ENCODE data around the gene ESRRG. TPM values are rescaled to one million over a fixed set of nuclear protein-coding genes. Genes with fewer than 3 reads are reported as not detected.

ESRRG gene
- total RNA-seq, 2 experiments from 2014 or later: not detected

DNA sequence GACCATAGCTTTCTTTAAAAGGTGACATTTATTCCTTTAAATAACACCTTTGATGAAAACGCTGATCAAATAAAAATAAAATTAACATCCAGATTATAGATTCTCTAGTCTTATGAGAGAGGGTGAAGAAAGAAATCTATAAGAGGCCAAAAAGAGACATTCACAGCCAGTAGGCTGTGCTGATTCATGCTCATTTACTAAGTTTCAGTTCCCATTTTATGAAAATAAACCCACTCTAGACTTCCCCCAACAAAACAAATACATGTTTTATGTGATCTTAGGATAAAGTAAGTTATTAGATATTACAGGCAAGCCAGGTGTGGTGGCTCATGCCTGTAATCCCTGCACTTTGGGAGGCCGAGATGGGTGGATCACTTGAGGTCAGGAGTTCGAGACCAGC lies 21.1 kb downstream of the ESRRG start:
- H3K36me3 Mint-ChIP-seq (ENCODE audit: low read depth): no peaks in the 10 kb centered on the region
- H3K9me3 Mint-ChIP-seq (ENCODE audit: low read depth): no peaks in the 10 kb centered on the region
- DNase-seq (no peak), ATAC-seq (no peak)
- no peaks in the 10 kb centered on the region for H3K27me3 Mint-ChIP-seq
- intact Hi-C loops (cut with DNase I, micrococcal nuclease): no loop called here
- H3K27ac Mint-ChIP-seq: no peak overlapping the region
- H3K4me3 Mint-ChIP-seq: no peak overlapping the region
- POLR2A ChIA-PET: no interaction called here
- CTCF ChIA-PET: no interaction called here
- no peaks in the 10 kb centered on the region for H3K4me1 Mint-ChIP-seq

DNA sequence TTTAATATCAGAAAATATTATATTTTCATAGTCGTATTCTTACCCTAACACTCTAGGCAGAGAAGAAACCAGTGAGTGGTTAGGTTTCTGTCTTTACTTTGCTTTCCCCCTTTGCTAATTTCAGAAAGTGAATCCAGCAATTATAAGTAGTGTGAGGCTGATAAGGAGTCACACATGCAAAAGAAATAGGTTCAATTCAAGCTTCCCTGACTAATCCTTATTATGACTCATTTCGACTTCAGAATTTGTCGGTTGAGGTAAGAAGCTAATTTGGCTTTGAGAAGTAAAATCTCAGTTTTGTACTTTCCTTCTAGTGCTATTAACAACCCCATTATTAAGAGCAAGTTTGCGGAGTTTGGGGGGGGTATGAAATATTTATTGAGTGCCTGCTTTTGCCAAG lies 22.4 kb downstream of the ESRRG start:
- POLR2A ChIA-PET: no interaction called here
- H3K36me3 Mint-ChIP-seq (ENCODE audit: low read depth): no peaks in the 10 kb centered on the region
- H3K9me3 Mint-ChIP-seq (ENCODE audit: low read depth): no peaks in the 10 kb centered on the region
- H3K27me3 Mint-ChIP-seq: no peaks in the 10 kb centered on the region
- CTCF ChIA-PET: interaction anchor here (1.1 kb wide), 1 partner anchor 21 kb away, joined by 3 read pairs; no protein-coding TSS in a partner anchor
- no peaks in the 10 kb centered on the region for H3K4me1 Mint-ChIP-seq
- DNase-seq (no peak), ATAC-seq (no peak)
- no peak overlapping the region for H3K27ac Mint-ChIP-seq
- intact Hi-C loops (cut with DNase I, micrococcal nuclease): no loop called here
- H3K4me3 Mint-ChIP-seq: no peak overlapping the region

DNA sequence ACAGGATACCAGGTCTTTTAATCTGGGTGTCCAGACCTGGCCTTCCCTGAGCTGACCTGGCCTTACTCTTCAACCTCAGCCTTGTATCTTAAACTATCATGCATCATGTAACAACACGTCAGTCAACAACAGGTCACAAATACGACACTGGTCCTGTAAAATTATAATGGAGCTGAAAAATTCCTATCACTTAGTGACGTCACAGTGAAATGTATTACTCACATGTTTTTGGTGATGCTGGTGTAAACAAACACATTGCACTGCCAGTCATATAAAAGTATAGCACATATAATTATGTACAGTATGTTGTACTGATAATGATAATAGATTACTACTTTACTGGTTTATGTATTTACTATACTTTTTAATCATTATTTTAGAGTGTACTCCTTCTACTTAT lies 31.5 kb downstream of the ESRRG start:
- Mint-ChIP-seq H3K27ac (no peak overlapping the region), H3K36me3 (ENCODE audit: low read depth) (no peaks in the 10 kb centered on the region), H3K27me3 (no peaks in the 10 kb centered on the region), H3K4me1 (no peaks in the 10 kb centered on the region), H3K9me3 (ENCODE audit: low read depth) (no peaks in the 10 kb centered on the region), H3K4me3 (no peak overlapping the region)
- ChIA-PET POLR2A (no interaction called here), CTCF (no interaction called here)
- intact Hi-C loops (cut with DNase I, micrococcal nuclease): no loop called here
- ATAC-seq (no peak), DNase-seq (no peak)

DNA sequence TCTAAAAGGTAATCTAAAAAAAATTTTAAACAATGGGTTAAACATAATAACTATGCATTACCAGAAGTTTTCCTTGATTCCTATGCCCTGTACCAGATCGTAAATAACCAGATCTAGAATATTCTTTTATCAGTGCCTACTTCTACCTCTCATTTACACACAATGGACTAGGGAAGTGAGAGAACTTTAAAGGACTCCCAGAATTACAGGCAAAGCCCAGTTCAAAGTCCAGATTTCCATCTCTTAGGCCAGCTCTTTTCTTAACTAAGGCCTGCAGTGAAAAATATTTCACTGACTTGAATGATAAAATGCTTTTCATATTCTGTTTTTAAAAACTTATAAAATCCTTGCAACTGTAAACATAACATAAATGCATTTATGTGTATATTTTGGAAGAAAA lies 32.6 kb downstream of the ESRRG start:
- no peak overlapping the region for H3K27ac Mint-ChIP-seq
- DNase-seq (no peak), ATAC-seq (no peak)
- no peaks in the 10 kb centered on the region for H3K4me1 Mint-ChIP-seq
- H3K36me3 Mint-ChIP-seq (ENCODE audit: low read depth): no peaks in the 10 kb centered on the region
- POLR2A ChIA-PET: no interaction called here
- no peak overlapping the region for H3K4me3 Mint-ChIP-seq
- H3K27me3 Mint-ChIP-seq: no peaks in the 10 kb centered on the region
- CTCF ChIA-PET: no interaction called here
- intact Hi-C loops (cut with DNase I, micrococcal nuclease): no loop called here
- no peaks in the 10 kb centered on the region for H3K9me3 Mint-ChIP-seq (ENCODE audit: low read depth)

GRCh38 chr1:216688127-216688657 lies 35.0 kb downstream of the ESRRG start:
- Mint-ChIP-seq H3K4me1 (no peaks in the 10 kb centered on the region), H3K27me3 (no peaks in the 10 kb centered on the region), H3K9me3 (ENCODE audit: low read depth) (no peaks in the 10 kb centered on the region), H3K4me3 (no peak overlapping the region), H3K27ac (no peak overlapping the region), H3K36me3 (ENCODE audit: low read depth) (no peaks in the 10 kb centered on the region)
- DNase-seq: no peak
- POLR2A ChIA-PET: no interaction called here
- ATAC-seq: no peak
- intact Hi-C loops (cut with DNase I, micrococcal nuclease): no loop called here
- CTCF ChIA-PET: interaction anchor here (0.6 kb wide), 1 partner anchor 143 kb away, joined by 3 read pairs; no protein-coding TSS in a partner anchor

DNA sequence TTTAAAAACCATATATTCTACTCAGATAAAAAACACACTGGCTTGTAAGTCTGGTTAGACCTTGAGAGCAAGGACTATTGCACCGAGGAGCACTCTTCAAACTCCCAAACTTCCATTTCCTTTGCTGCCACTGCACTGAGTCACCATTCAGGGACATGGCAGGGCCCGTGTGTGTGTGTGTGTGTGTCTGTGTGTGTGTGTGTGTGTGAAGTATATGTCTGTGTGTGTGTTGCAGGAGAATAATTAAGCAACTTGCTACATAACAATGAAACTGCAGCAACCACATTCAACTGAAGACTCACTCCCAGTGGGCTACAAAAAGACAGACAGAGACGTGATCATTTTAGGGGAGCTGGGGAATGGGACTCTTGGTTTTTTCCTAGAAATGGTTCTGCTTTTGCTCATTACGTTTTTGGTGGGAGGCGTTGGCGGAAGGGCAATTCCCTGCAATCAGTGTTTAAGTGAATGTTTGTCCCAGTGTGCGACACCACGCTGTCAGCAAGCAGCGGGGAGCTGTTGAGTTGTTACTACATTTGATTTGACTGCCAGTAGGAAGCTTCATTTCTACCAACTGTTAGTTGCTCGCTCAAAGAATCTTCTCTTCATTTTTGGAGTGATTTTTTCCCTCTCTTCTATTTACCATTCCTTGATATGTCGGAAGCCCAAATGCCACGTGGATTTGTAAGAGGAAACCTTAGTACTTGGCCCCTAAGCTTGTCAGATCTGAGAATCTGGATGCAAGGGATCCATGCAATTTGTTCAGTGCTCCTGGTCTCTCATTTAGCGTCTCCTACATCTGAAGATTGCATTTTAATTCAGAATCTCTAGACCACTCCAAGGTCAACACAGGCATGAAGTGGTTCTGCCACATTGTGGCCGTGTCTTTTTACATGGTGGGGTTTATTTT lies 36.1 kb downstream of the ESRRG start:
- POLR2A ChIA-PET: no interaction called here
- CTCF ChIA-PET: no interaction called here
- Mint-ChIP-seq H3K9me3 (ENCODE audit: low read depth) (no peaks in the 10 kb centered on the region), H3K4me1 (no peaks in the 10 kb centered on the region), H3K4me3 (no peak overlapping the region), H3K36me3 (ENCODE audit: low read depth) (no peaks in the 10 kb centered on the region), H3K27ac (no peak overlapping the region), H3K27me3 (no peaks in the 10 kb centered on the region)
- intact Hi-C loops (cut with DNase I, micrococcal nuclease): no loop called here
- no peak for DNase-seq
- no peak for ATAC-seq

DNA sequence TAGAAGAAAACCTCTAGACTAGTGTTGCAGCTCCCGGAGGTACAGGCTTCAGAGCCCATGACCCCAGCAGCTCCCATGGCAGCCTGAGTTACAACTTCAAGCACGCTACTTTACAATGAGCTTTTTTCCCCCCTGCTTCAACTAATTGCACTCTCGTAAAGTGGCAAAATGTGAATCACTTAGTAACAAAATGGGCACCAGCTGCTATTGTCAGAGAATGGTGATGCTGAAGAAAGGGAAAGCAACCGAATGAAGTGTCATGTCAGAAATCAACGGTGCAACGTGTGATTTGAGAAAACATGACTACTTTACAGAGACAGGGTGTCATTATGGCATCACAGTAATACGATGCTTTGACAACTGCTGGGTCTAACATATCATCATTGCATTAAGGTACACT lies 40.5 kb downstream of the ESRRG start:
- ATAC-seq: no peak
- no peak overlapping the region for H3K27ac Mint-ChIP-seq
- CTCF ChIA-PET: interaction anchor here (0.7 kb wide), 1 partner anchor 88 kb away, joined by 3 read pairs; no protein-coding TSS in a partner anchor
- intact Hi-C loops (cut with DNase I, micrococcal nuclease): no loop called here
- peaks cover 2% of the 10 kb centered on the region for H3K9me3 Mint-ChIP-seq (ENCODE audit: low read depth)
- no peak for DNase-seq
- H3K4me3 Mint-ChIP-seq: no peak overlapping the region
- no peaks in the 10 kb centered on the region for H3K4me1 Mint-ChIP-seq
- no peaks in the 10 kb centered on the region for H3K36me3 Mint-ChIP-seq (ENCODE audit: low read depth)
- POLR2A ChIA-PET: no interaction called here
- no peaks in the 10 kb centered on the region for H3K27me3 Mint-ChIP-seq

DNA sequence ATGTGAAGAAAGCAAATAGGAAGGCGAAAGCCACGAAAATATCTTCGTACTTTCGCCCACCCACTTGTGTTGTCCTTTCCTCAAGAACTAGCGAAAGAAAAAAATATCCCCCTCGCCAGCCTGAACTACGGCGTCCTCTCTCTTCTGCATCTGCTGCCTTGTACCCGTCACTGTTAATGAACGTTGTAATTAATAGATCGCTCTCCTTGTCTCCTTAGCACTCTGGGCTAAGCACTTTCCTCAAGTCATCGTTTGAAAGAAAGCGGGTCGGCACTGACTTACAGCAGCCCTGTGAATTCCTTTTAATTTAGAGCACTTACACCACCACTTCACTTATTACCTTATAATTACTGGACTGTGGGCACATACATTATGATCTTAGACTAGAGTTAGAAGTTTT lies 44.1 kb downstream of the ESRRG start:
- H3K27ac Mint-ChIP-seq: no peak overlapping the region
- DNase-seq (no peak), ATAC-seq (no peak)
- no peaks in the 10 kb centered on the region for H3K36me3 Mint-ChIP-seq (ENCODE audit: low read depth)
- no peaks in the 10 kb centered on the region for H3K27me3 Mint-ChIP-seq
- peaks cover 4% of the 10 kb centered on the region for H3K9me3 Mint-ChIP-seq (ENCODE audit: low read depth)
- ChIA-PET POLR2A (no interaction called here), CTCF (no interaction called here)
- intact Hi-C loops (cut with DNase I, micrococcal nuclease): no loop called here
- H3K4me1 Mint-ChIP-seq: no peaks in the 10 kb centered on the region
- no peak overlapping the region for H3K4me3 Mint-ChIP-seq

DNA sequence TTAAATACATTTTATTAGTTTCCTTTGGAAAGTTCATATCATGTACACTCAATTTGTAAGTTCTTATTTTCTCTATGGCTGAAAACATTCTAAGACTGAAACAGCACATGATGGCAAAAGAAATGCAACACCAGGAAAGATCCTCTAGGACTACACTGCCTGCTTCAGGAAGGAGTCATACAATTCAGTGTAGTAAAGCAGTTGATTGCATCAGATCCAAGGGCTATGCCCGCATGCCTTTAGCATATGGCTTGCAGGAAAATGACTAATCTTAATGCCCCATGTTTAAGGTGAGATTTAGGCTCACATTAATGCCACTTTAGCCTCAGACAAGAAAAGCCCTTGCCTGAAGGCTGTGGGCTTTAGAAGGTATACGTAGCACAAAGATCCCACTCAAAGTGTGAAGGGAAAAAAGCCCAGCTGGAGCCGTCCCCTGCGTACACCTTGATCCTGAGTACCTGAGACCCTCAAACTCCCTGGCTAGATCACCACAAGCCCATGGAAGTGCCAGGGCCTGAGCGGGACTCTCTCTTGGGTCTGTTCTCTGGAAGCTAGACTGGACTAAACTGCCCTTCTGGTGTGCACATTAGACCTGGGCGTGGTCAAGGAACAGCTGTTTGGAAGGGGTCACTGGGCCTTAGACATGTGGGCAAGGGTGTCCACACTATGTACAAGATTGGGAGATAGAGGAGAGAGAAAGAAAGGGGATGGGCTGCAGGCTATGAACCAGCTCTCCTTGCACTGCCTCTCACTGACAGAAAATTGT lies 52.9 kb downstream of the ESRRG start:
- Mint-ChIP-seq H3K27ac (no peak overlapping the region), H3K36me3 (ENCODE audit: low read depth) (no peaks in the 10 kb centered on the region), H3K27me3 (no peaks in the 10 kb centered on the region), H3K4me3 (no peak overlapping the region), H3K9me3 (ENCODE audit: low read depth) (no peaks in the 10 kb centered on the region), H3K4me1 (no peaks in the 10 kb centered on the region)
- no peak for ATAC-seq
- CTCF ChIA-PET: no interaction called here
- DNase-seq: no peak
- POLR2A ChIA-PET: no interaction called here
- intact Hi-C loops (cut with DNase I, micrococcal nuclease): no loop called here

GRCh38 chr1:216666441-216666840 lies 56.8 kb downstream of the ESRRG start:
- Mint-ChIP-seq H3K4me3 (no peak overlapping the region), H3K27me3 (no peaks in the 10 kb centered on the region), H3K4me1 (no peaks in the 10 kb centered on the region), H3K27ac (no peak overlapping the region), H3K36me3 (ENCODE audit: low read depth) (no peaks in the 10 kb centered on the region), H3K9me3 (ENCODE audit: low read depth) (no peaks in the 10 kb centered on the region)
- ATAC-seq (no peak), DNase-seq (no peak)
- ChIA-PET POLR2A (no interaction called here), CTCF (no interaction called here)
- intact Hi-C loops (cut with DNase I, micrococcal nuclease): no loop called here

DNA sequence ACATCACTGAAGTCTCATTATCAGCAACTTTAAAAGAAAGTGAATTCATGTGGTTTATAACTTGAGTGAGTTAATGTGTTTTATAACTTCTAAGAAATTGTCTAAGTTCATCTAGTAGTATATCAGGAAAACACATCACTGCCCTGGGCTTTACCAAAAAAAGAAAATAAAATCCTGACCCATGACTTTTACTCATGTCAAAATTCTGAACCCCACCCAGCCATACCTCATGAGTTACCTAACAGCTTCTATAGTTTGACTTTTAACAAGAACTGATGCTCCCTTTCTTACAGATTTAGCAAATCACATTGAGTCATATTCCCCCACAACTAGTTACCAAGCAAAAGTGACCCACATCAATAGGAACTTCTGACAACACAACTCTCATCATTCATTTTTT lies 57.4 kb downstream of the ESRRG start:
- ChIA-PET POLR2A (no interaction called here), CTCF (no interaction called here)
- H3K27me3 Mint-ChIP-seq: no peaks in the 10 kb centered on the region
- H3K4me3 Mint-ChIP-seq: no peak overlapping the region
- no peaks in the 10 kb centered on the region for H3K36me3 Mint-ChIP-seq (ENCODE audit: low read depth)
- no peaks in the 10 kb centered on the region for H3K4me1 Mint-ChIP-seq
- intact Hi-C loops (cut with DNase I, micrococcal nuclease): no loop called here
- ATAC-seq: no peak
- no peaks in the 10 kb centered on the region for H3K9me3 Mint-ChIP-seq (ENCODE audit: low read depth)
- no peak overlapping the region for H3K27ac Mint-ChIP-seq
- no peak for DNase-seq

- ChIA-PET POLR2A (no interaction called here), CTCF (no interaction called here)
- Mint-ChIP-seq H3K27ac (no peak overlapping the region), H3K27me3 (no peaks in the 10 kb centered on the region), H3K36me3 (ENCODE audit: low read depth) (no peaks in the 10 kb centered on the region), H3K4me3 (no peak overlapping the region), H3K4me1 (no peaks in the 10 kb centered on the region), H3K9me3 (ENCODE audit: low read depth) (no peaks in the 10 kb centered on the region)
- ATAC-seq: no peak
- no peak for DNase-seq
- intact Hi-C loops (cut with DNase I, micrococcal nuclease): no loop called here
Measured at GRCh38 chr1:216665406-216665805, 57.8 kb downstream of the ESRRG start.

Measured in activated CD4-positive, alpha-beta T cell treated with anti-CD3 and anti-CD28 coated beads for 36 hours (primary cell).